Measurements from ENCODE around the gene ADCYAP1R1. TPM values are rescaled to one million over a fixed set of nuclear protein-coding genes. Genes with fewer than 3 reads are reported as not detected.
A peak's percentile ranks its signal among the peaks of the same experiment; 100 is the strongest.

Gene ADCYAP1R1
- total RNA-seq, 1 donor from 2014 or later, result 2.9 TPM

GRCh38 chr7:31080763-31081162, 28.7 kb downstream of the ADCYAP1R1 start:
- Histone ChIP-seq H3K27me3 (ENCODE audit: low read depth) (no peaks in the 10 kb centered on the region), H3K36me3 (no peaks in the 10 kb centered on the region), H3K4me3 (no peak overlapping the region), H3K27ac (no peak overlapping the region), H3K9me3 (no peaks in the 10 kb centered on the region), H3K4me1 (no peaks in the 10 kb centered on the region)
- DNase-seq (peak; percentile 15), ATAC-seq (no peak)
- no peak for TF ChIP-seq CTCF (IDR thresholded peaks at IDR 0.05)
- intact Hi-C loops (cut with DNase I), result no loop called here

- H3K36me3 ChIP-seq, result no peaks in the 10 kb centered on the region
- no peak overlapping the region for H3K27ac ChIP-seq
- no peaks in the 10 kb centered on the region for H3K9me3 ChIP-seq
- DNase-seq, result peak; percentile 4
- H3K27me3 ChIP-seq (ENCODE audit: low read depth), result no peaks in the 10 kb centered on the region
- intact Hi-C loops (cut with DNase I), result no loop called here
- no peak overlapping the region for H3K4me3 ChIP-seq
- no peaks in the 10 kb centered on the region for H3K4me1 ChIP-seq
- ATAC-seq, result no peak
- TF ChIP-seq CTCF (IDR thresholded peaks at IDR 0.05), result no peak
Observed at GRCh38 chr7:31082017-31082416, 29.9 kb downstream of the ADCYAP1R1 start.

GRCh38 chr7:31082447-31082846, 30.3 kb downstream of the ADCYAP1R1 start:
- Histone ChIP-seq H3K4me1 (no peaks in the 10 kb centered on the region), H3K27me3 (ENCODE audit: low read depth) (no peaks in the 10 kb centered on the region), H3K4me3 (no peak overlapping the region), H3K27ac (no peak overlapping the region), H3K9me3 (no peaks in the 10 kb centered on the region), H3K36me3 (no peaks in the 10 kb centered on the region)
- DNase-seq (no peak), ATAC-seq (no peak)
- TF ChIP-seq CTCF (IDR thresholded peaks at IDR 0.05), result no peak
- intact Hi-C loops (cut with DNase I), result no loop called here

- intact Hi-C loops (cut with DNase I), result no loop called here
- no peak overlapping the region for H3K27ac ChIP-seq
- no peak for ATAC-seq
- H3K4me3 ChIP-seq, result no peak overlapping the region
- peak; percentile 10 for DNase-seq
- H3K36me3 ChIP-seq, result no peaks in the 10 kb centered on the region
- H3K27me3 ChIP-seq (ENCODE audit: low read depth), result no peaks in the 10 kb centered on the region
- H3K9me3 ChIP-seq, result no peaks in the 10 kb centered on the region
- no peak for TF ChIP-seq CTCF (IDR thresholded peaks at IDR 0.05)
- no peaks in the 10 kb centered on the region for H3K4me1 ChIP-seq
Observed at GRCh38 chr7:31083210-31083786, 31.2 kb downstream of the ADCYAP1R1 start.

- DNase-seq (peak; percentile 17), ATAC-seq (no peak)
- Histone ChIP-seq H3K36me3 (no peaks in the 10 kb centered on the region), H3K27me3 (ENCODE audit: low read depth) (no peaks in the 10 kb centered on the region), H3K9me3 (no peaks in the 10 kb centered on the region), H3K4me3 (no peak overlapping the region), H3K4me1 (no peaks in the 10 kb centered on the region), H3K27ac (no peak overlapping the region)
- intact Hi-C loops (cut with DNase I), result no loop called here
- no peak for TF ChIP-seq CTCF (IDR thresholded peaks at IDR 0.05)
Observed at GRCh38 chr7:31084226-31084625, 32.1 kb downstream of the ADCYAP1R1 start.
